C4-2B (cell line): ENCODE results near the gene CCDC28B.

Experiments
- CTCF ChIP-seq: fragments of 450-650 bp; conservative IDR thresholded peaks from 2 replicates; pipeline ENCODE4 v1.5.1; 2017; ENCODE audit warnings: mild to moderate bottlenecking
- ZFX ChIP-seq: fragments of 450-650 bp; IDR thresholded peaks from 2 replicates; pipeline ENCODE4 v1.6.1; 2017

GRCh38 chr1:32242341-32242851 is 42.0 kb downstream of the CCDC28B start:
- no peak for TF ChIP-seq CTCF
- no peak for TF ChIP-seq ZFX
